Peyer's patch (tissue), 4 donors: ENCODE results near the gene TOPBP1.

Source experiments
- CTCF ChIP-seq, 6 experiments: fragments of 450-650 bp in 4 of 6; fragments of 200-600 bp in 2 of 6; sonication (generic) in 1 of 6; IDR thresholded peaks; one replicate each; pipeline ENCODE4 v1.5.1; 2017 to 2019; ENCODE audit warnings: antibody characterized with exemption in 6 of 6, mild to moderate bottlenecking in 3 of 6, moderate library complexity in 1 of 6
- POLR2A ChIP-seq, 2 donors: fragments of 450-650 bp; IDR thresholded peaks; one replicate each; pipeline ENCODE4 v1.5.1; 2017; ENCODE audit warnings: antibody characterized with exemption in 2 of 2, mild to moderate bottlenecking in 2 of 2, moderate library complexity in 2 of 2

GRCh38 chr3:133606902-133607301, 54.8 kb downstream of the TOPBP1 start:
- TF ChIP-seq CTCF (IDR thresholded peaks at IDR 0.05) (no peak), POLR2A (IDR thresholded peaks at IDR 0.05) (no peak)
